SK-N-SH (cell line): Measurements from ENCODE around the gene MAD2L2. TPM values are rescaled to one million over a fixed set of nuclear protein-coding genes. Genes with fewer than 3 reads are reported as not detected.

Experiments used
- CTCF ChIA-PET: fragments of 300-600, 350-600 bp; formaldehyde crosslinking; extraction: SDS; loops from one replicate; lab custom pipeline; 2021; lab: Yijun Ruan, JAX
- POLR2A ChIA-PET: fragments of 350-600 bp; sonication (Branson Sonifier 250); formaldehyde crosslinking; extraction: SDS; loops from one replicate; lab custom pipeline; 2020; ENCODE audit warnings: antibody characterized with exemption, inconsistent platforms; lab: Yijun Ruan, JAX
- DNase-seq: peaks from one replicate; pipeline ENCODE4 v3.0.0; 2012
- H2AFZ ChIP-seq: fragments of 200-600 bp; sonication (generic); 2 replicates; pipeline ENCODE4 v1.8.1; 2016; ENCODE audit warnings: antibody characterized with exemption, mild to moderate bottlenecking, low read depth
- H3F3A ChIP-seq: fragments of 200-600 bp; sonication (generic); replicated peaks from 2 replicates; pipeline ENCODE3; 2016; ENCODE audit warnings: antibody characterized with exemption, mild to moderate bottlenecking; ENCODE audit not compliant: insufficient read depth
- H3K27ac ChIP-seq, 2 experiments: fragments of 200-500 bp in 1 of 2; fragments of 200-600 bp in 1 of 2; sonication (Bioruptor generic) in 1 of 2; sonication (generic), shearing (Covaris generic) in 1 of 2; 2 replicates each; pipeline versions ENCODE4 v1.5.1 to v1.6.1; 2014 to 2016; ENCODE audit warnings: low read depth in 2 of 2, inconsistent platforms in 1 of 2, low read length in 1 of 2, mild to moderate bottlenecking in 1 of 2, mixed read lengths in 1 of 2
- H3K27me3 ChIP-seq: fragments of 200-600 bp; sonication (generic), shearing (Covaris generic); 2 replicates; pipeline ENCODE4 v1.6.1; 2016; ENCODE audit warnings: mixed run types; ENCODE audit not compliant: insufficient read depth
- H3K36me3 ChIP-seq, 2 experiments: fragments of 200-500 bp in 1 of 2; fragments of 200-600 bp in 1 of 2; sonication (Bioruptor generic) in 1 of 2; sonication (generic) in 1 of 2; replicated peaks in 1 of 2; 2 replicates each; pipeline versions ENCODE3 to v1.5.1; 2014 to 2016; ENCODE audit warnings: low read length in 1 of 2, mild to moderate bottlenecking in 1 of 2; ENCODE audit not compliant: insufficient read depth in 2 of 2, control insufficient read depth in 1 of 2
- H3K4me1 ChIP-seq, 2 experiments: fragments of 200-500 bp in 1 of 2; fragments of 200-600 bp in 1 of 2; sonication (Bioruptor generic) in 1 of 2; sonication (generic), shearing (Covaris generic) in 1 of 2; 2 replicates each; pipeline versions ENCODE4 v1.5.1 to v1.6.1; 2014 to 2016; ENCODE audit warnings: low read depth in 1 of 2, low read length in 1 of 2, mixed run types in 1 of 2; ENCODE audit not compliant: insufficient read depth in 2 of 2, control insufficient read depth in 1 of 2
- H3K4me2 ChIP-seq: fragments of 200-600 bp; sonication (generic), shearing (Covaris generic); 2 replicates; pipeline ENCODE4 v1.6.1; 2017; ENCODE audit warnings: mixed run types
- H3K4me3 ChIP-seq, 2 experiments: fragments of 200-500 bp in 1 of 2; fragments of 200-600 bp in 1 of 2; sonication (Bioruptor generic) in 1 of 2; sonication (generic), shearing (Covaris generic) in 1 of 2; 2 replicates each; pipeline versions ENCODE4 v1.5.1 to v1.8.1; 2014 to 2016; ENCODE audit warnings: low read depth in 2 of 2, inconsistent platforms in 1 of 2, low read length in 1 of 2, mild to moderate bottlenecking in 1 of 2, mixed read lengths in 1 of 2, moderate library complexity in 1 of 2
- H3K79me2 ChIP-seq: fragments of 200-600 bp; sonication (generic); 2 replicates; pipeline ENCODE4 v1.8.1; 2017; ENCODE audit warnings: mild to moderate bottlenecking; ENCODE audit not compliant: insufficient read depth
- H3K9ac ChIP-seq: fragments of 200-600 bp; sonication (generic); 2 replicates; pipeline ENCODE4 v1.6.1; 2017; ENCODE audit warnings: mixed run types
- H3K9me2 ChIP-seq: fragments of 200-600 bp; sonication (generic); 2 replicates; pipeline ENCODE4 v1.6.1; 2017; ENCODE audit warnings: mixed run types
- H3K9me3 ChIP-seq: fragments of 200-600 bp; sonication (generic); 2 replicates; pipeline ENCODE4 v1.6.1; 2017; ENCODE audit warnings: mixed run types, mild to moderate bottlenecking, moderate library complexity
- H4K20me1 ChIP-seq: fragments of 200-600 bp; sonication (generic); 2 replicates; pipeline ENCODE4 v1.6.1; 2017; ENCODE audit warnings: mild to moderate bottlenecking, mixed run types; ENCODE audit not compliant: insufficient read depth
- CHD2 ChIP-seq: fragments of 150-350 bp; IDR thresholded peaks from 2 replicates; pipeline ENCODE4 v1.6.1; 2018; ENCODE audit warnings: low read length; ENCODE audit not compliant: partially characterized antibody
- EP300 ChIP-seq, 2 experiments: IDR thresholded peaks; 2 replicates each; pipeline versions ENCODE4 v1.4.0 to v1.6.1; 2012; ENCODE audit warnings: borderline replicate concordance in 1 of 2, low read depth in 1 of 2, low read length in 1 of 2
- FOXJ3 ChIP-seq: sonication (generic); formaldehyde crosslinking; IDR thresholded peaks from 2 replicates; pipeline ENCODE4 v1.5.1; 2020; ENCODE audit warnings: mild to moderate bottlenecking, missing genetic modification reagents
- JUND ChIP-seq: IDR thresholded peaks from 2 replicates; pipeline ENCODE4 v1.4.0; 2012
- MEF2A ChIP-seq: IDR thresholded peaks from 2 replicates; pipeline ENCODE4 v1.4.0; 2012; ENCODE audit warnings: low read depth, borderline replicate concordance
- MXI1 ChIP-seq: IDR thresholded peaks from 2 replicates; pipeline ENCODE4 v1.6.1; 2012; ENCODE audit warnings: mild to moderate bottlenecking, low read depth, low read length, improper control_type of control experiment
- NFIC ChIP-seq: IDR thresholded peaks from 2 replicates; pipeline ENCODE4 v1.4.0; 2012; ENCODE audit warnings: borderline replicate concordance
- POLR2AphosphoS5 ChIP-seq: IDR thresholded peaks from 2 replicates; pipeline ENCODE4 v1.6.1; 2012; ENCODE audit warnings: low read depth, low read length
- RAD21 ChIP-seq: IDR thresholded peaks from 2 replicates; pipeline ENCODE4 v1.6.1; 2012; ENCODE audit warnings: mild to moderate bottlenecking, low read length
- RCOR1 ChIP-seq: fragments of 150-350 bp; IDR thresholded peaks from 2 replicates; pipeline ENCODE4 v1.6.1; 2017; ENCODE audit warnings: antibody characterized with exemption, low read length
- SIN3A ChIP-seq: IDR thresholded peaks from 2 replicates; pipeline ENCODE4 v1.6.1; 2012; ENCODE audit warnings: low read depth, mild to moderate bottlenecking, low read length, moderate library complexity, borderline replicate concordance
- SMC3 ChIP-seq: IDR thresholded peaks from 2 replicates; pipeline ENCODE4 v1.6.1; 2012; ENCODE audit warnings: low read depth, low read length, improper control_type of control experiment
- WGBS: methylation state at CpG from one replicate; pipeline ENCODE4 v1.1.6; 2017; ENCODE audit warnings: low lambda C conversion rate; 5-methylcytosine and 5-hydroxymethylcytosine counted together
- polyA plus RNA-seq, 3 experiments: library from polyadenylated mRNA; depleted of rRNA; stranded (reverse); fragments of >200 nt; gene quantifications; 2 replicates each; pipeline ENCODE4 v1.2.3, GENCODE V29; 2012
- TF ChIP-seq, protein P1 (sequence below): fragments of 200-600 bp; sonication (generic); IDR thresholded peaks from 2 replicates; pipeline ENCODE4 v1.6.1; 2017; ENCODE audit warnings: antibody characterized with exemption, mild to moderate bottlenecking, moderate library complexity
- TF ChIP-seq, protein P2 (sequence below): IDR thresholded peaks from 2 replicates; pipeline ENCODE4; 2012

MAD2L2 gene
- polyA plus RNA-seq, 1 of the 3 experiments (the other 2 are of a cell fraction): 94.0 TPM

DNA sequence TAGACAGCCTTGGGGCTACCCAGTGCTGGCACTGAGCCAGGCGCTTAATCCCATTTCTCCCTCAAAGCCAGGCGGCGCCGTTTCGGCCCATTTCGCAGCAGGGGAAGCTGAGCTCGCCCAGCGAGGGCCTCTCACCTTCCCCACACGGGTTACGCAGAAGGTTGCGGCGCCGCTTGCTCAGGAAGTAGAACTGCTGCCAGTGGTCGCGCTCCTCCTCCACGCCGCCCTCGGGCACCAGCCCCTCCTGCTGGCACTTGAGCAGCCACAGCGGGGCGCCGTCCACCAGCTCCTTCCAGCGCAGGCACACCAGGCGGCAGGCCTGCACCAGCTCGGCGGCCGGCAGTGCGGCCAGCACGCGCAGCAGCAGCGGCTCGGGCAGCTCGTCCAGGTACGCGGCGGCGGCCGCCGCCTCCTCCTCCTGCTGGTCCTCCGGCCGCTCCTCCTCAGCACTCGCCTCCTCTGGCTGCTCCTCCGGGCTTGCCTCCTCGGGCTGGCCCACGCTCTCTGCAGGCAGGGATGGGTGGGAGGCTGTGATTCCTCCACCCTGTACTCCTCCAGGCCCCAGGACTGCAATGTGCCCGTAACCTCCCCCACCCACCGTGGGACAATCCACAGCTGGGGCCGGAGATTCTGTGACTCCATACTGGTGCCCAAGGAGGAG is 30.5 kb downstream of the MAD2L2 start:
- Histone ChIP-seq H3K4me3 (peak overlapping the region in 1 of 2 experiments; percentile 24; a peak in 2 of 4 replicates), H3K4me1 (peaks cover 0 to 23% of the 10 kb centered on the region in 2 experiments; a peak in 1 of 4 replicates), H3K9me2 (no peaks in the 10 kb centered on the region), H2AFZ (no peak overlapping the region), H3K27me3 (no peaks in the 10 kb centered on the region), H4K20me1 (no peaks in the 10 kb centered on the region), H3K27ac (no peak overlapping the region), H3K9me3 (no peaks in the 10 kb centered on the region), H3K36me3 (no peaks in the 10 kb centered on the region), H3K79me2 (peaks cover 3% of the 10 kb centered on the region; the same call in 1 of the 2 replicates), H3K4me2 (no peak overlapping the region), H3F3A (no peaks in the 10 kb centered on the region), H3K9ac (no peak overlapping the region)
- TF ChIP-seq POLR2AphosphoS5 (no peak), NFIC (peak; percentile 73), JUND (no peak), FOXJ3 (no peak), SMC3 (peak; percentile 86), MEF2A (no peak), MXI1 (peak; percentile 59; the same call in 1 of the 2 replicates), EP300 (IDR thresholded peaks at IDR 0.05; ENCODE audit: borderline replicate concordance in 1 of 2, low read depth in 1 of 2, low read length in 1 of 2) (no peak), RAD21 (peak; percentile 81), RCOR1 (no peak), SIN3A (peak; percentile 35; the same call in 1 of the 2 replicates), CHD2 (peak; percentile 23)
- TF ChIP-seq, protein P1, sequence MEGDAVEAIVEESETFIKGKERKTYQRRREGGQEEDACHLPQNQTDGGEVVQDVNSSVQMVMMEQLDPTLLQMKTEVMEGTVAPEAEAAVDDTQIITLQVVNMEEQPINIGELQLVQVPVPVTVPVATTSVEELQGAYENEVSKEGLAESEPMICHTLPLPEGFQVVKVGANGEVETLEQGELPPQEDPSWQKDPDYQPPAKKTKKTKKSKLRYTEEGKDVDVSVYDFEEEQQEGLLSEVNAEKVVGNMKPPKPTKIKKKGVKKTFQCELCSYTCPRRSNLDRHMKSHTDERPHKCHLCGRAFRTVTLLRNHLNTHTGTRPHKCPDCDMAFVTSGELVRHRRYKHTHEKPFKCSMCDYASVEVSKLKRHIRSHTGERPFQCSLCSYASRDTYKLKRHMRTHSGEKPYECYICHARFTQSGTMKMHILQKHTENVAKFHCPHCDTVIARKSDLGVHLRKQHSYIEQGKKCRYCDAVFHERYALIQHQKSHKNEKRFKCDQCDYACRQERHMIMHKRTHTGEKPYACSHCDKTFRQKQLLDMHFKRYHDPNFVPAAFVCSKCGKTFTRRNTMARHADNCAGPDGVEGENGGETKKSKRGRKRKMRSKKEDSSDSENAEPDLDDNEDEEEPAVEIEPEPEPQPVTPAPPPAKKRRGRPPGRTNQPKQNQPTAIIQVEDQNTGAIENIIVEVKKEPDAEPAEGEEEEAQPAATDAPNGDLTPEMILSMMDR: peak; percentile 63
- TF ChIP-seq, protein P2, sequence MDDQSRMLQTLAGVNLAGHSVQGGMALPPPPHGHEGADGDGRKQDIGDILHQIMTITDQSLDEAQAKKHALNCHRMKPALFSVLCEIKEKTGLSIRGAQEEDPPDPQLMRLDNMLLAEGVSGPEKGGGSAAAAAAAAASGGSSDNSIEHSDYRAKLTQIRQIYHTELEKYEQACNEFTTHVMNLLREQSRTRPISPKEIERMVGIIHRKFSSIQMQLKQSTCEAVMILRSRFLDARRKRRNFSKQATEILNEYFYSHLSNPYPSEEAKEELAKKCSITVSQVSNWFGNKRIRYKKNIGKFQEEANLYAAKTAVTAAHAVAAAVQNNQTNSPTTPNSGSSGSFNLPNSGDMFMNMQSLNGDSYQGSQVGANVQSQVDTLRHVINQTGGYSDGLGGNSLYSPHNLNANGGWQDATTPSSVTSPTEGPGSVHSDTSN: no peak
- ChIA-PET POLR2A (interaction anchor here (0.6 to 1.1 kb wide), 3 partner anchors 35 to 258 kb away, joined by 3 to 5 read pairs (median 3); no protein-coding TSS in a partner anchor), CTCF (interaction anchor here (0.6 to 9.9 kb wide), 59 partner anchors 8 to 613 kb away, joined by 3 to 205 read pairs (median 4); partner anchors contain the start of genes AGTRAP, CLCN6, DISP3 and FBXO6)
- peak; percentile 93 for DNase-seq
- WGBS: 18% methylated on average over 16 of the region's 47 CpGs
